Left lung (tissue), 10 donors: ENCODE measurements around the gene PEX19. TPM values are rescaled to one million over a fixed set of nuclear protein-coding genes. Genes with fewer than 3 reads are reported as not detected.
A peak's percentile ranks its signal among the peaks of the same experiment; 100 is the strongest.
"Not testable (repeated sequence)": the region's sequence is repeated elsewhere in the genome, so short reads cannot be mapped to it uniquely, and the experiment has no call there.

Source experiments
- ATAC-seq: fragments of 200-7000 bp; cut with Tn5 transposase; one replicate; pipeline ENCODE4 v1.9.1; 2020; ENCODE audit warnings: moderate library complexity
- DNase-seq, 4 donors: peaks; one replicate each; pipeline ENCODE4 v3.0.0-alpha.2; 2013 to 2020
- H3K27ac ChIP-seq, 2 donors: fragments of 200-600 bp; sonication (generic) in 1 of 2; one replicate each; pipeline versions ENCODE4 v1.5.0 to v1.8.0; 2020 to 2021
- H3K27me3 ChIP-seq, 2 donors: fragments of 200-600 bp; sonication (generic) in 1 of 2; one replicate each; pipeline versions ENCODE4 v1.5.0 to v1.8.0; 2020 to 2021
- H3K36me3 ChIP-seq, 2 donors: fragments of 200-600 bp; sonication (generic) in 1 of 2; one replicate each; pipeline versions ENCODE4 v1.5.0 to v1.8.0; 2020 to 2021
- H3K4me1 ChIP-seq, 2 donors: fragments of 200-600 bp; one replicate each; pipeline ENCODE4 v1.8.0; 2021
- H3K4me3 ChIP-seq, 2 donors: fragments of 200-600 bp; sonication (generic) in 1 of 2; one replicate each; pipeline versions ENCODE4 v1.5.0 to v1.8.0; 2020 to 2021; ENCODE audit warnings: mild to moderate bottlenecking in 1 of 2
- H3K9me3 ChIP-seq, 2 donors: fragments of 200-600 bp; sonication (generic) in 1 of 2; one replicate each; pipeline versions ENCODE4 v1.5.0 to v1.8.0; 2020 to 2021
- intact Hi-C, 2 donors: fragments of 100-400 bp; cut with DNase I; formaldehyde crosslinking; loops; one replicate each; pipeline versions ENCODE4 v1.11.2 to v1.14.2; 2022
- polyA plus RNA-seq, 6 donors: library from polyadenylated mRNA; unstranded; fragments of 120-200 nt; gene quantifications; one replicate each; pipeline ENCODE4 v1.2.1, GENCODE V29; 2013; ENCODE audit not compliant: insufficient read length in 6 of 6
- total RNA-seq, 2 donors: library from RNA; stranded (reverse); fragmentation: NEBNext Ultra II Directional; extraction: Animal tissue kit (Norgen Biotek cat#: 25700); gene quantifications; one replicate each; pipeline ENCODE4 v1.2.1, GENCODE V29; 2021
- TF ChIP-seq, protein P1 (sequence below), 2 donors: fragments of 200-600 bp; sonication (generic) in 1 of 2; IDR thresholded peaks; one replicate each; pipeline versions ENCODE4 v1.5.0 to v1.8.0; 2021; ENCODE audit warnings: antibody characterized with exemption in 2 of 2
- donor health status: DM: no; HTN: yes; CAD: no.
- donor health status: DM: no; HTN: no; CAD: no.

The PEX19 gene
- total and polyA plus RNA-seq, 8 donors = 42.9 to 76.0 (median 68.6) TPM

DNA sequence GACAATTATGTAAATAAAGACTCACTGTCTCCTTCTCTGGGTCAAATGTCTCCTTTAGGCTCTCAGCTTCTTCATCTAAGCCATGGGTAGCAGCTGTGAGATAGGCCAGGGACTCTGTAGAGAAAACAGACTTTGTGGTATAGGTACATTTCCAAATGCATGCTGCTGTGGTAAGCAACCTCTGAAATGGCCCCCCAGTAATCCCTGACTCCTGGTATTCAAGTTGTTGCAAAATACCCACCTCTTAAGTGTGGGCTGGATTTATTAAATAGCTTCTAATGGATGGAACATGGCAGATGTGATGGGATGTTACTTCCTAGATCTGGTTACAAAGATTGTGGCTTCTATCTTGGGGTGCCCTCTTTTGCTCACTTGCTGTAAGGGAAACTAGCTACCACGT is 11.1 kb upstream of the PEX19 start:
- Histone ChIP-seq H3K36me3 (peaks cover 4 to 100% of the 10 kb centered on the region in 2 donors), H3K27me3 (no peaks in the 10 kb centered on the region), H3K9me3 (no peaks in the 10 kb centered on the region), H3K4me1 (no peaks in the 10 kb centered on the region), H3K27ac (no peak overlapping the region), H3K4me3 (no peak overlapping the region)
- no peak for ATAC-seq
- DNase-seq = no peak
- TF ChIP-seq, protein P1, sequence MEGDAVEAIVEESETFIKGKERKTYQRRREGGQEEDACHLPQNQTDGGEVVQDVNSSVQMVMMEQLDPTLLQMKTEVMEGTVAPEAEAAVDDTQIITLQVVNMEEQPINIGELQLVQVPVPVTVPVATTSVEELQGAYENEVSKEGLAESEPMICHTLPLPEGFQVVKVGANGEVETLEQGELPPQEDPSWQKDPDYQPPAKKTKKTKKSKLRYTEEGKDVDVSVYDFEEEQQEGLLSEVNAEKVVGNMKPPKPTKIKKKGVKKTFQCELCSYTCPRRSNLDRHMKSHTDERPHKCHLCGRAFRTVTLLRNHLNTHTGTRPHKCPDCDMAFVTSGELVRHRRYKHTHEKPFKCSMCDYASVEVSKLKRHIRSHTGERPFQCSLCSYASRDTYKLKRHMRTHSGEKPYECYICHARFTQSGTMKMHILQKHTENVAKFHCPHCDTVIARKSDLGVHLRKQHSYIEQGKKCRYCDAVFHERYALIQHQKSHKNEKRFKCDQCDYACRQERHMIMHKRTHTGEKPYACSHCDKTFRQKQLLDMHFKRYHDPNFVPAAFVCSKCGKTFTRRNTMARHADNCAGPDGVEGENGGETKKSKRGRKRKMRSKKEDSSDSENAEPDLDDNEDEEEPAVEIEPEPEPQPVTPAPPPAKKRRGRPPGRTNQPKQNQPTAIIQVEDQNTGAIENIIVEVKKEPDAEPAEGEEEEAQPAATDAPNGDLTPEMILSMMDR (IDR thresholded peaks at IDR 0.05) = no peak
- intact Hi-C loops = no loop called here

DNA sequence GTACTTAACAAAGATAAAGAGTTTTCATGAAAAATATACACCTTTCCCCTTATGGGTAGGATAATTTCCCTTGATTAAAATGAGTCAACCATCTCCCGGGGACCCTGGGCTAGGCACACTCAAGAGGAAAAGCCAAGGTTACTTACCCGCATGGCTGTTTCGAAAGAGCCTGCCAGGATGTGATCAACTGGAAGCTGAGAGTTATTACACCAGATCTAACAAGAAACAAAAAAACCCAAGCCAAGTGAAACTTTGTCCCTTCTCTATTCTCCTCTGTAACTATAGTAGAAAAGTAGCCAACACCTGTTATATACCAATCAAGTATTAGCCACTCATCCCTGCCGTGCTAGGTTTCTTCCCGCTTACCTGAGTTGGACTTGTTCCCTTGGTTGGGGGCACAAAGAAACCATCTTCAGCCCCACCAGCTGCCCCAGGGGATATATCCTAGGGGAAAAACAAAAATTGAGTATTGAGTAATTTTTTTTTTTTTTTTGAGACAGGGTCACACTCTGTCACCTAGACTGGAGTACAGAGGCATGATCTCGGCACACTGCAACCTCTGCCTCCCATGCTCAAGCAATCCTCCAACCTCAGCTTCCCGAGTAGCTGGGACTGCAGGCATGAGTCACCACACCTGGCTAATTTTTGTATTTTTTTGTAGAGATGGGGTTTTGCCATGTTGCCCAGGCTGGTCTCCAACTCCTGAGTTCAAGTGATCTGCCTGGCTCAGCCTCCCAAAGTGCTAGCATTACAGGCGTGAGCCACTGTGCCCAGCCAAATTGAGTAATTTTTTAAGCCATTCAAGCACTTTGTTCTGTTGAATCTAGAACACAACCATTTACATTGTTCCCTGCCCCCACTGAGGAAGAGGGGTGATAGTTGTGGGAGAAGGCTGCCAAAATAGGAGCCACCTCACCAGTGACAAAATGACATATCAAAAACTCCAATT is 8.4 kb upstream of the PEX19 start:
- no peak for DNase-seq
- ATAC-seq = no peak
- no peak overlapping the region for H3K27ac ChIP-seq
- intact Hi-C loops = loop anchor here in 1 of 2 donors (5.0 kb wide), 2 partner anchors 101 to 191 kb away; partner anchors contain the start of gene CASQ1
- peaks cover 4 to 100% of the 10 kb centered on the region in 2 donors for H3K36me3 ChIP-seq
- no peak overlapping the region for H3K4me3 ChIP-seq
- H3K4me1 ChIP-seq = no peaks in the 10 kb centered on the region
- H3K9me3 ChIP-seq = no peaks in the 10 kb centered on the region
- TF ChIP-seq, protein P1 (IDR thresholded peaks at IDR 0.05) = no peak
- no peaks in the 10 kb centered on the region for H3K27me3 ChIP-seq

DNA sequence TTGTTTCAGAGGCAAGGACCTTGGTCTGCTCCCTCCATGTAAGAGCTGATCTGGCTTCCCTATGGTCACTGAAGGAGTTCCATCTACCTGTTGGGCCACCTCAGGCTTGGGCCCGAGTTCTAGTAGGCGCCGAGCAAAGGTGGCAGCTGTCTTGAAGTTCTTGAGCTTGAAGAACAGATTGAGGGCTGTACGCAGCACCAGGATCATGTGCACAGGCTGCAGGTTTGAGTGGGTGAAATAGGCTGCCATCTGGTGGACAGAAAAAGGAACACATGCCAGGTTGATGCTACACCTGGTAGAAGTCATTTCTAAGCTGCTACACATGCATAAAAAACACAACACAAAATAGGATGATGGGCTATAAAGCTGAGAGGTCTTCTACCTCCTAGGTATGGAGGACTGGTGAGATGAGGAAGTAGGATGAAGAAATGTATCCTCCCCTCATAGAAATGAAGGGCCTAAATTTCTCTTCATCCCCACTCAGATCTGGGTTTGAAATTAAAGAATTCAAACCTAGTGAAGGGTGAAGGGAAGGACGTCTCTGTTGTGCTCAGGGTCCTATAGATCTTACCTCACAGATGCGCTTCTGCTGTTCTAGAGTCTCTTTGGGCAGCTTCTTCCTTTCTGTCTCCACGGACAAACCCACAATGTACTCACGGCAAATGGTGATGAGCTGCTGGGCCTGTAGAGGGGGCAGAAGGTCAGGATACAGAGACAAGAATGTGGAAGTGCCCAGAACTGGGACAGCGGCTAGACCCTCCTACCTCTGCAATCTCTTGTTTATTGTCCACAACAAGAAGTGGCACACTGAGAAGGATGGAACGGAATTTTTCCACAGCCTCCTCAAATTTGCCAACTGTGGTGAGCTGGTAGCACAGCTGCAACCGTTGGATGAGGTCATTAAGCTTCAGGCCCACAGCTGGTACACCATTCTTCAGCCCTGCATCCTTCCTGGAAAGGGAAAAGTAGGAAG is 6.6 kb upstream of the PEX19 start:
- no peak overlapping the region for H3K4me3 ChIP-seq
- TF ChIP-seq, protein P1 (IDR thresholded peaks at IDR 0.05) = peak; percentile 77
- ATAC-seq (peak; percentile 97), DNase-seq (peak in 3 of 4 donors; percentile 42 to 74 (median 53))
- no peaks in the 10 kb centered on the region for H3K4me1 ChIP-seq
- H3K27me3 ChIP-seq = no peaks in the 10 kb centered on the region
- peak overlapping the region in 1 of 2 donors; percentile 21 for H3K27ac ChIP-seq
- intact Hi-C loops = loop anchor here in 1 of 2 donors (5.0 kb wide), 2 partner anchors 99 to 189 kb away; partner anchors contain the start of gene CASQ1
- peaks cover 4 to 87% of the 10 kb centered on the region in 2 donors for H3K36me3 ChIP-seq
- H3K9me3 ChIP-seq = no peaks in the 10 kb centered on the region

DNA sequence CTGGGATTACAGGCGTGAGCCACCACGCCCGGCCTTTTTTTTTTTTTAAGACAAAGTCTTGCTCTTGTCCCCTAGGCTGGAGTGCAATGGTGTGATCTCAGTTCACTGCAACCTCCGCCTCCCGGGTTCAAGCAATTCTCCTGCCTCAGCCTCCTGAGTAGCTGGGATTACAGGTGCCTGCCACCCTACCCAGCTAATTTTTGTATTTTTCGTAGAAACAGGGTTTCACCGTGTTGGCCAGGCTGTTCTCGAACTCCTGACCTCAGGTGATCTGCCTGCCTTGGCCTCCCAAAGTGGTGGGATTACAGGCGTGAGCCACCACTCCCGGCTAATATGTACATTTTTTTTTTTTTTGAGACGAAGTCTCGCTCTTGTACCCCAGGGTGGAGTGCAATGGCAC is 2.8 kb upstream of the PEX19 start:
- H3K9me3 ChIP-seq, ATAC-seq, H3K27me3 ChIP-seq, intact Hi-C loops, H3K4me3 ChIP-seq, DNase-seq, H3K27ac ChIP-seq: not testable (repeated sequence)
- Histone ChIP-seq H3K4me1 (peaks cover 11 to 23% of the 10 kb centered on the region in 2 donors), H3K36me3 (peaks cover 4 to 53% of the 10 kb centered on the region in 2 donors)

DNA sequence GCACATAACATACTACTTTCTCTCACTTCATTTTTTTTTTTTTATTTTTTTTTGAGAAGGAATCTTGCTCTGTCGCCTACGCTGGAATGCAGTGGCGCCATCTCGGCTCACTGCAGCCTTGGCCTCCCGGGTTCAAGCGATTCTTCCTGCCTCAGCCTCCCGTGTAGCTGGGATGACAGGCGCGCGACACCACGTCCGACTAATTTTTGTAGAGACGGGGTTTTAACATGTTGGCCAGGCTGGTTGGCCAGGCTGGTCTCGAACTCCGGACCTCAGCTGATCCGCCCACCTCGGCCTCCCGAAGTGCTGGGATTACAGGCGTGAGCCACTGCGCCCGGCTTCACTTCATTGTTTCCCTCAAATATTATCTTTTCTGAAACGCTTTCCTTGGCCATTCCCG is 573 bp upstream of the PEX19 start:
- peaks cover 11 to 23% of the 10 kb centered on the region in 2 donors for H3K4me1 ChIP-seq
- peak overlapping the region; percentile 93 to 97 for H3K4me3 ChIP-seq
- H3K36me3 ChIP-seq = peaks cover 0 to 53% of the 10 kb centered on the region in 2 donors
- ATAC-seq (no peak), DNase-seq (no peak)
- no peak overlapping the region for H3K27ac ChIP-seq
- no peaks in the 10 kb centered on the region for H3K27me3 ChIP-seq
- TF ChIP-seq, protein P1 (IDR thresholded peaks at IDR 0.05) = no peak
- no peaks in the 10 kb centered on the region for H3K9me3 ChIP-seq
- intact Hi-C loops = no loop called here
